ENCODE results near the gene RHOU.

DNA sequence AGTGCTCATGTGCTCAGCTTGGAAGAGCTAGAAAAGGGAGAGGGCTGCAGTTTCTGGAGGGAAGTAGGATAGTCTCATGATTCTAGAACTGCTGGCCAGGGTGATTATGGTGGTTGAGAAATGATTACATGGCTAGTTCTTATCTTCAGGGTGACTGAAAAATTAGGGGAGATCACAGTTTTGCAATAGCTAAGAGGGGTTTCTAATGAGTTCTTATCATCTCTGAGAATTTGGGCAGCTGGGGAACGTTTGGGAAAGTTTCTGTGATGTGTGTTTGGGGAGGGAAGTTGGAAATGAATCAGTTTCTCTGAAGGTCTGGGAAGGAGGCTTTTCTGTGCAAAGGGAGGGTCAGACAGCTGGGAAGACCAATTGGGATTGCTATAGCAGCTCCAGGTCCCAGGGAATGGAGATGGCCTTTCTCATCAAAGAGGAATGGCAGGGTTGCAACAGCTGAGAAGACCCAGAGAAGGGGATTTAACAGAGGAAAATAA, 7.6 kb upstream of the RHOU start:
- TF ChIP-seq EZH2phosphoT487 (conservative IDR thresholded peaks at IDR 0.05; ENCODE audit: low read length) = no peak
- TF ChIP-seq, protein P1, sequence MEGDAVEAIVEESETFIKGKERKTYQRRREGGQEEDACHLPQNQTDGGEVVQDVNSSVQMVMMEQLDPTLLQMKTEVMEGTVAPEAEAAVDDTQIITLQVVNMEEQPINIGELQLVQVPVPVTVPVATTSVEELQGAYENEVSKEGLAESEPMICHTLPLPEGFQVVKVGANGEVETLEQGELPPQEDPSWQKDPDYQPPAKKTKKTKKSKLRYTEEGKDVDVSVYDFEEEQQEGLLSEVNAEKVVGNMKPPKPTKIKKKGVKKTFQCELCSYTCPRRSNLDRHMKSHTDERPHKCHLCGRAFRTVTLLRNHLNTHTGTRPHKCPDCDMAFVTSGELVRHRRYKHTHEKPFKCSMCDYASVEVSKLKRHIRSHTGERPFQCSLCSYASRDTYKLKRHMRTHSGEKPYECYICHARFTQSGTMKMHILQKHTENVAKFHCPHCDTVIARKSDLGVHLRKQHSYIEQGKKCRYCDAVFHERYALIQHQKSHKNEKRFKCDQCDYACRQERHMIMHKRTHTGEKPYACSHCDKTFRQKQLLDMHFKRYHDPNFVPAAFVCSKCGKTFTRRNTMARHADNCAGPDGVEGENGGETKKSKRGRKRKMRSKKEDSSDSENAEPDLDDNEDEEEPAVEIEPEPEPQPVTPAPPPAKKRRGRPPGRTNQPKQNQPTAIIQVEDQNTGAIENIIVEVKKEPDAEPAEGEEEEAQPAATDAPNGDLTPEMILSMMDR (IDR thresholded peaks at IDR 0.05; ENCODE audit: insufficient read depth, low read length, poor library complexity, severe bottlenecking) = no peak

Data from SU-DHL-6 (cell line).